Measurements from ENCODE around the gene AKAP8. TPM values are rescaled to one million over a fixed set of nuclear protein-coding genes. Genes with fewer than 3 reads are reported as not detected.

AKAP8 gene
- total and polyA plus RNA-seq, 9 of the 15 experiments (the other 6 are each of a cell fraction or from before 2014, with no cell fraction given) = 3.4 to 56.5 (median 15.0) TPM

GRCh38 chr19:15418579-15419412 lies 39.2 kb upstream of the AKAP8 start, which contains the start of gene AKAP8L (continued):
- TF ChIP-seq HLTF (IDR thresholded peaks at IDR 0.05) (no peak), FOXK2 (conservative IDR thresholded peaks at IDR 0.05 in 1 of 2, IDR thresholded peaks at IDR 0.05 in 1 of 2; ENCODE audit: low read depth in 2 of 2) (peak in 1 of 2 experiments; percentile 26; a peak in 1 of 4 replicates), GATA2 (CRISPR knock-in tag; IDR thresholded peaks at IDR 0.05) (no peak), HNRNPLL (IDR thresholded peaks at IDR 0.05; ENCODE audit: low read depth, low read length, poor library complexity, severe bottlenecking) (peak; percentile 48), ZNF408 (CRISPR knock-in tag; IDR thresholded peaks at IDR 0.05; ENCODE audit: low read depth) (no peak), POLR2AphosphoS5 (IDR thresholded peaks at IDR 0.05; ENCODE audit: control insufficient read depth, insufficient read depth, low read depth, low read length) (peak; percentile 78), ZNF280B (CRISPR knock-in tag; IDR thresholded peaks at IDR 0.05) (no peak), MLX (CRISPR knock-in tag; conservative IDR thresholded peaks at IDR 0.05) (0 out of 4 replicates have a peak, but pooled peaks of 1 of the 2 experiments have one; percentile 31), ZNF140 (CRISPR knock-in tag; IDR thresholded peaks at IDR 0.05) (no peak), RBM34 (IDR thresholded peaks at IDR 0.05; ENCODE audit: borderline replicate concordance, insufficient read depth, low read length) (no peak), C11orf30 (IDR thresholded peaks at IDR 0.05; ENCODE audit: low read depth) (peak; percentile 47), PREB (CRISPR knock-in tag; IDR thresholded peaks at IDR 0.05) (no peak), KHSRP (IDR thresholded peaks at IDR 0.05) (no peak), AFF1 (IDR thresholded peaks at IDR 0.05; ENCODE audit: low read depth in 1 of 2, partially characterized antibody in 2 of 2) (no peak), HDAC6 (IDR thresholded peaks at IDR 0.05; ENCODE audit: low read depth, low read length) (no peak)
- TF ChIP-seq, protein P1, sequence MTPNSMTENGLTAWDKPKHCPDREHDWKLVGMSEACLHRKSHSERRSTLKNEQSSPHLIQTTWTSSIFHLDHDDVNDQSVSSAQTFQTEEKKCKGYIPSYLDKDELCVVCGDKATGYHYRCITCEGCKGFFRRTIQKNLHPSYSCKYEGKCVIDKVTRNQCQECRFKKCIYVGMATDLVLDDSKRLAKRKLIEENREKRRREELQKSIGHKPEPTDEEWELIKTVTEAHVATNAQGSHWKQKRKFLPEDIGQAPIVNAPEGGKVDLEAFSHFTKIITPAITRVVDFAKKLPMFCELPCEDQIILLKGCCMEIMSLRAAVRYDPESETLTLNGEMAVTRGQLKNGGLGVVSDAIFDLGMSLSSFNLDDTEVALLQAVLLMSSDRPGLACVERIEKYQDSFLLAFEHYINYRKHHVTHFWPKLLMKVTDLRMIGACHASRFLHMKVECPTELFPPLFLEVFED (CRISPR knock-in tag; conservative IDR thresholded peaks at IDR 0.05) = peak; percentile 89
